ENCODE results near the gene ZNF593OS.

ZNF593OS gene

GRCh38 chr1:26127235-26128163 is 44.1 kb downstream of the ZNF593OS start:
- Histone ChIP-seq H2AFZ (ENCODE audit: low read length) (peak overlapping the region; percentile 9), H3K4me1 (ENCODE audit: control insufficient read depth in 2 of 2, insufficient read depth in 1 of 2, low read depth in 1 of 2, low read length in 2 of 2) (no peaks in the 10 kb centered on the region), H2BK12ac (ENCODE audit: low read length) (no peak overlapping the region), H3K23ac (ENCODE audit: low read depth, low read length, poor library complexity) (no peak overlapping the region), H3K9me3 (replicated peaks in 1 of 2; ENCODE audit: control insufficient read depth in 2 of 2, insufficient read depth in 1 of 2, low read depth in 1 of 2, low read length in 2 of 2) (no peaks in the 10 kb centered on the region), H3K4me3 (ENCODE audit: low read length in 2 of 2) (no peak overlapping the region), H4K8ac (ENCODE audit: low read depth, low read length) (no peak overlapping the region), H3K36me3 (replicated peaks in 1 of 2; ENCODE audit: control insufficient read depth in 2 of 2, insufficient read depth in 2 of 2, low read length in 2 of 2) (peaks cover 0 to 19% of the 10 kb centered on the region in 2 donors), H3K18ac (ENCODE audit: low read length) (no peak overlapping the region), H3K14ac (ENCODE audit: low read length) (no peak overlapping the region), H3K27ac (replicated peaks; ENCODE audit: low read length) (no peak overlapping the region), H3K4me2 (ENCODE audit: insufficient read depth, low read length, poor library complexity, severe bottlenecking) (no peak overlapping the region), H2BK120ac (ENCODE audit: low read depth, low read length) (no peak overlapping the region), H3K79me1 (ENCODE audit: low read depth, low read length) (no peaks in the 10 kb centered on the region), H2BK15ac (ENCODE audit: low read length) (no peak overlapping the region), H2BK5ac (ENCODE audit: low read length) (no peak overlapping the region), H3K27me3 (ENCODE audit: control insufficient read depth in 3 of 3, insufficient read depth in 3 of 3, low read depth in 1 of 3, low read length in 3 of 3) (no peaks in the 10 kb centered on the region), H3K9ac (ENCODE audit: low read depth, low read length, poor library complexity) (no peak overlapping the region), H3K4ac (ENCODE audit: low read length) (no peak overlapping the region), H4K91ac (ENCODE audit: low read depth, low read length, poor library complexity) (no peak overlapping the region), H2AK5ac (ENCODE audit: low read depth, low read length) (no peak overlapping the region)
- DNase-seq (ENCODE audit: low spot score) = no peak
- no CpG with 5 or more reads among the region's 13 CpGs for WGBS, 2 donors (ENCODE audit: extremely low coverage in 2 of 2, insufficient read length in 2 of 2, insufficient replicate concordance in 1 of 2)

GRCh38 chr1:26126321-26127084 is 45.1 kb downstream of the ZNF593OS start:
- H2BK12ac ChIP-seq (ENCODE audit: low read length) = no peak overlapping the region
- H2BK15ac ChIP-seq (ENCODE audit: low read length) = no peak overlapping the region
- no peaks in the 10 kb centered on the region for H3K4me1 ChIP-seq (ENCODE audit: control insufficient read depth in 2 of 2, insufficient read depth in 1 of 2, low read depth in 1 of 2, low read length in 2 of 2)
- no peak overlapping the region for H4K8ac ChIP-seq (ENCODE audit: low read depth, low read length)
- no peak overlapping the region for H2BK5ac ChIP-seq (ENCODE audit: low read length)
- H3K36me3 ChIP-seq (replicated peaks in 1 of 2; ENCODE audit: control insufficient read depth in 2 of 2, insufficient read depth in 2 of 2, low read length in 2 of 2) = peaks cover 2 to 29% of the 10 kb centered on the region in 2 donors
- no peak overlapping the region for H3K18ac ChIP-seq (ENCODE audit: low read length)
- WGBS, 2 donors (ENCODE audit: extremely low coverage in 2 of 2, insufficient read length in 2 of 2, insufficient replicate concordance in 1 of 2) = no CpG with 5 or more reads among the region's 9 CpGs
- no peak for DNase-seq (ENCODE audit: low spot score)
- no peaks in the 10 kb centered on the region for H3K27me3 ChIP-seq (ENCODE audit: control insufficient read depth in 3 of 3, insufficient read depth in 3 of 3, low read depth in 1 of 3, low read length in 3 of 3)
- no peak overlapping the region for H3K4me2 ChIP-seq (ENCODE audit: insufficient read depth, low read length, poor library complexity, severe bottlenecking)
- no peak overlapping the region for H3K14ac ChIP-seq (ENCODE audit: low read length)
- no peaks in the 10 kb centered on the region for H3K9me3 ChIP-seq (replicated peaks in 1 of 2; ENCODE audit: control insufficient read depth in 2 of 2, insufficient read depth in 1 of 2, low read depth in 1 of 2, low read length in 2 of 2)
- H3K4me3 ChIP-seq (ENCODE audit: low read length in 2 of 2) = no peak overlapping the region
- H4K91ac ChIP-seq (ENCODE audit: low read depth, low read length, poor library complexity) = no peak overlapping the region
- no peaks in the 10 kb centered on the region for H3K79me1 ChIP-seq (ENCODE audit: low read depth, low read length)
- H2AK5ac ChIP-seq (ENCODE audit: low read depth, low read length) = no peak overlapping the region
- H2AFZ ChIP-seq (ENCODE audit: low read length) = no peak overlapping the region
- H2BK120ac ChIP-seq (ENCODE audit: low read depth, low read length) = no peak overlapping the region
- H3K23ac ChIP-seq (ENCODE audit: low read depth, low read length, poor library complexity) = no peak overlapping the region
- no peak overlapping the region for H3K4ac ChIP-seq (ENCODE audit: low read length)
- no peak overlapping the region for H3K27ac ChIP-seq (replicated peaks; ENCODE audit: low read length)
- H3K9ac ChIP-seq (ENCODE audit: low read depth, low read length, poor library complexity) = no peak overlapping the region

- Histone ChIP-seq H3K14ac (ENCODE audit: low read length) (no peak overlapping the region), H2BK12ac (ENCODE audit: low read length) (no peak overlapping the region), H3K27me3 (ENCODE audit: control insufficient read depth in 3 of 3, insufficient read depth in 3 of 3, low read depth in 1 of 3, low read length in 3 of 3) (no peaks in the 10 kb centered on the region), H2BK5ac (ENCODE audit: low read length) (no peak overlapping the region), H4K91ac (ENCODE audit: low read depth, low read length, poor library complexity) (no peak overlapping the region), H3K4me3 (ENCODE audit: low read length in 2 of 2) (no peak overlapping the region), H2AK5ac (ENCODE audit: low read depth, low read length) (no peak overlapping the region), H3K36me3 (replicated peaks in 1 of 2; ENCODE audit: control insufficient read depth in 2 of 2, insufficient read depth in 2 of 2, low read length in 2 of 2) (peaks cover 4 to 33% of the 10 kb centered on the region in 2 donors), H3K27ac (replicated peaks; ENCODE audit: low read length) (no peak overlapping the region), H4K8ac (ENCODE audit: low read depth, low read length) (no peak overlapping the region), H3K4ac (ENCODE audit: low read length) (no peak overlapping the region), H2BK120ac (ENCODE audit: low read depth, low read length) (no peak overlapping the region), H3K23ac (ENCODE audit: low read depth, low read length, poor library complexity) (no peak overlapping the region), H2BK15ac (ENCODE audit: low read length) (no peak overlapping the region), H3K9me3 (replicated peaks in 1 of 2; ENCODE audit: control insufficient read depth in 2 of 2, insufficient read depth in 1 of 2, low read depth in 1 of 2, low read length in 2 of 2) (no peaks in the 10 kb centered on the region), H3K9ac (ENCODE audit: low read depth, low read length, poor library complexity) (no peak overlapping the region), H3K18ac (ENCODE audit: low read length) (no peak overlapping the region), H3K4me2 (ENCODE audit: insufficient read depth, low read length, poor library complexity, severe bottlenecking) (no peak overlapping the region), H2AFZ (ENCODE audit: low read length) (no peak overlapping the region), H3K4me1 (ENCODE audit: control insufficient read depth in 2 of 2, insufficient read depth in 1 of 2, low read depth in 1 of 2, low read length in 2 of 2) (no peaks in the 10 kb centered on the region), H3K79me1 (ENCODE audit: low read depth, low read length) (no peaks in the 10 kb centered on the region)
- no CpG with 5 or more reads among the region's 1 CpG for WGBS, 2 donors (ENCODE audit: extremely low coverage in 2 of 2, insufficient read length in 2 of 2, insufficient replicate concordance in 1 of 2)
- DNase-seq (ENCODE audit: low spot score) = no peak
Measured at GRCh38 chr1:26125946-26126320, 45.7 kb downstream of the ZNF593OS start.

GRCh38 chr1:26125382-26125781 is 46.2 kb downstream of the ZNF593OS start:
- no peak overlapping the region for H2BK12ac ChIP-seq (ENCODE audit: low read length)
- no peaks in the 10 kb centered on the region for H3K4me1 ChIP-seq (ENCODE audit: control insufficient read depth in 2 of 2, insufficient read depth in 1 of 2, low read depth in 1 of 2, low read length in 2 of 2)
- H2BK5ac ChIP-seq (ENCODE audit: low read length) = no peak overlapping the region

More at GRCh38 chr1:26125382-26125781, 46.2 kb downstream of the ZNF593OS start:
- Histone ChIP-seq H3K4me2 (ENCODE audit: insufficient read depth, low read length, poor library complexity, severe bottlenecking) (no peak overlapping the region), H3K9ac (ENCODE audit: low read depth, low read length, poor library complexity) (no peak overlapping the region), H3K9me3 (replicated peaks in 1 of 2; ENCODE audit: control insufficient read depth in 2 of 2, insufficient read depth in 1 of 2, low read depth in 1 of 2, low read length in 2 of 2) (no peaks in the 10 kb centered on the region), H3K4ac (ENCODE audit: low read length) (no peak overlapping the region), H2AFZ (ENCODE audit: low read length) (no peak overlapping the region), H3K27ac (replicated peaks; ENCODE audit: low read length) (no peak overlapping the region), H3K36me3 (replicated peaks in 1 of 2; ENCODE audit: control insufficient read depth in 2 of 2, insufficient read depth in 2 of 2, low read length in 2 of 2) (peaks cover 4 to 35% of the 10 kb centered on the region in 2 donors), H3K23ac (ENCODE audit: low read depth, low read length, poor library complexity) (no peak overlapping the region), H3K14ac (ENCODE audit: low read length) (no peak overlapping the region), H2BK15ac (ENCODE audit: low read length) (no peak overlapping the region), H3K18ac (ENCODE audit: low read length) (no peak overlapping the region), H3K79me1 (ENCODE audit: low read depth, low read length) (no peaks in the 10 kb centered on the region), H3K4me3 (ENCODE audit: low read length in 2 of 2) (no peak overlapping the region), H3K27me3 (ENCODE audit: control insufficient read depth in 3 of 3, insufficient read depth in 3 of 3, low read depth in 1 of 3, low read length in 3 of 3) (no peaks in the 10 kb centered on the region), H2BK120ac (ENCODE audit: low read depth, low read length) (no peak overlapping the region), H2AK5ac (ENCODE audit: low read depth, low read length) (no peak overlapping the region), H4K91ac (ENCODE audit: low read depth, low read length, poor library complexity) (no peak overlapping the region), H4K8ac (ENCODE audit: low read depth, low read length) (no peak overlapping the region)
- DNase-seq (ENCODE audit: low spot score) = no peak
